ENCODE measurements around the gene RBMS1.

GRCh38 chr2:160460333-160460731 is 33.3 kb downstream of the RBMS1 start:
- TF ChIP-seq CTCF (IDR thresholded peaks at IDR 0.05): no peak
- no peak for TF ChIP-seq POLR2A (IDR thresholded peaks at IDR 0.05)
- no peak for TF ChIP-seq EP300 (IDR thresholded peaks at IDR 0.05; ENCODE audit: low read depth)
